PC-9 (cell line): ENCODE results near the gene NTM. TPM values are rescaled to one million over a fixed set of nuclear protein-coding genes. Genes with fewer than 3 reads are reported as not detected.

Source experiments
- BruUV-seq: library from RNA; stranded (reverse); fragments of 400-500 nt; replicated peaks from 2 replicates; lab custom pipeline; 2021; lab: Mats Ljungman, UMichigan
- CTCF ChIA-PET: fragments of 300-600 bp; sonication (Branson Sonifier 250); formaldehyde crosslinking; loops from one replicate; lab custom pipeline; 2022; ENCODE audit warnings: antibody characterized with exemption; lab: Charles Lee
- POLR2A ChIA-PET: fragments of 300-600 bp; sonication (Branson Sonifier 250); formaldehyde crosslinking; loops from one replicate; lab custom pipeline; 2022; ENCODE audit warnings: antibody characterized with exemption; ENCODE audit not compliant: unreplicated experiment; lab: Charles Lee
- DNase-seq, 2 experiments: peaks; one replicate each; pipeline versions ENCODE4 v3.0.0 to v3.0.0-alpha.2; 2015 to 2022; ENCODE audit warnings: mixed read lengths in 1 of 2
- H2AFZ ChIP-seq: fragments of 200-600 bp; sonication (generic); 2 replicates; pipeline ENCODE4 v1.8.1; 2017; ENCODE audit warnings: antibody characterized with exemption
- H3F3A ChIP-seq: fragments of 200-600 bp; sonication (generic); 2 replicates; pipeline ENCODE4 v1.8.1; 2017; ENCODE audit warnings: antibody characterized with exemption, mild to moderate bottlenecking, low read depth; ENCODE audit not compliant: insufficient read depth
- H3K27ac ChIP-seq: fragments of 200-600 bp; sonication (generic); 2 replicates; pipeline ENCODE4 v1.6.1; 2016; ENCODE audit warnings: mixed run types
- H3K27me3 ChIP-seq: fragments of 200-600 bp; sonication (generic); 2 replicates; pipeline ENCODE4 v1.6.1; 2016; ENCODE audit warnings: low read depth, mixed run types; ENCODE audit not compliant: insufficient read depth
- H3K36me3 ChIP-seq: fragments of 200-600 bp; sonication (generic); 2 replicates; pipeline ENCODE4 v1.6.1; 2016; ENCODE audit warnings: low read depth, mixed run types
- H3K4me1 ChIP-seq: fragments of 200-600 bp; sonication (generic); replicated peaks from 2 replicates; pipeline ENCODE4 v1.6.1; 2016; ENCODE audit warnings: mixed run types; ENCODE audit not compliant: insufficient read depth
- H3K4me2 ChIP-seq: fragments of 200-600 bp; sonication (generic); 2 replicates; pipeline ENCODE4 v1.6.1; 2017; ENCODE audit warnings: mixed run types
- H3K4me3 ChIP-seq: fragments of 200-600 bp; sonication (generic); 2 replicates; pipeline ENCODE4 v1.6.1; 2016; ENCODE audit warnings: mixed run types
- H3K79me2 ChIP-seq: fragments of 200-600 bp; sonication (generic); 2 replicates; pipeline ENCODE4 v1.6.1; 2017; ENCODE audit warnings: low read depth, mixed run types
- H3K9me2 ChIP-seq: fragments of 200-600 bp; sonication (generic); 2 replicates; pipeline ENCODE4 v1.8.1; 2017; ENCODE audit warnings: mild to moderate bottlenecking; ENCODE audit not compliant: insufficient read depth
- H3K9me3 ChIP-seq: fragments of 200-600 bp; sonication (generic); 2 replicates; pipeline ENCODE4 v1.8.1; 2016; ENCODE audit warnings: low read depth; ENCODE audit not compliant: insufficient read depth
- H4K20me1 ChIP-seq: fragments of 200-600 bp; sonication (generic); 2 replicates; pipeline ENCODE4 v1.8.1; 2017; ENCODE audit not compliant: insufficient read depth
- CTCF ChIP-seq: fragments of 200-600 bp; sonication (generic); conservative IDR thresholded peaks from 2 replicates; pipeline ENCODE4 v1.6.1; 2017; ENCODE audit warnings: mixed run types, antibody characterized with exemption, mild to moderate bottlenecking, moderate library complexity
- EZH2 ChIP-seq: fragments of 200-600 bp; sonication (generic); IDR thresholded peaks from 2 replicates; pipeline ENCODE4 v1.8.0; 2017; ENCODE audit warnings: antibody characterized with exemption, low read depth
- intact Hi-C: fragments of 100-400 bp; cut with micrococcal nuclease; formaldehyde crosslinking; loops from one replicate; pipeline ENCODE4 v1.10.0; 2022; ENCODE audit not compliant: unreplicated experiment
- total RNA-seq: library from RNA; stranded (reverse); gene quantifications from 2 replicates; pipeline ENCODE4 v1.2.3, GENCODE V29; 2021

NTM gene
- total RNA-seq, 1 experiment from 2014 or later = not detected

DNA sequence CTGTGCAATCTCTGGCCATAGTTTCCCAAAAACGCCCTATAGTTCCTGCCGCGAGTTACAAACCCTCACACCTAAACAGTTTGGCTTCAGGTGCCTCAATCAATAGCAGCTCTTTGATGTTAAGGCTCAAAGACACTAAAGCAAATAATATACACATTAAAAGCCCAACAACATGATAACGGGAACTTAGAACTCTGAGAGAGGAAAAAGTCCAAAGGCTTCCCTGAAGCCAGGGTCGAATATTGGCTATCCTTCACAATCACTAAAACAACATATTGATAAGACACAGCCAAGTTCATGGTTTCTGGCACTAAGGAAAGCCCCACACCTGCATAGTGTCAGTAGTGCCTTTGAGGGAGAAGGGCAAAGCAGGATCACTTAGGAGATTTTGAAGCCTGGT, 54.9 kb downstream of the NTM start:
- Histone ChIP-seq H3K4me2 (no peak overlapping the region), H3K27ac (no peak overlapping the region), H3K79me2 (no peaks in the 10 kb centered on the region), H3K9me3 (no peaks in the 10 kb centered on the region), H3K36me3 (no peaks in the 10 kb centered on the region), H3F3A (no peaks in the 10 kb centered on the region), H3K4me1 (no peaks in the 10 kb centered on the region), H2AFZ (no peak overlapping the region), H3K9me2 (no peaks in the 10 kb centered on the region), H3K27me3 (no peaks in the 10 kb centered on the region), H4K20me1 (no peaks in the 10 kb centered on the region), H3K4me3 (no peak overlapping the region)
- intact Hi-C loops = no loop called here
- CTCF ChIA-PET = interaction anchor here (0.7 kb wide), 1 partner anchor 61 kb away, joined by 4 read pairs; no protein-coding TSS in a partner anchor
- no TSS peak for BruUV-seq
- no peak for TF ChIP-seq CTCF
- TF ChIP-seq EZH2 = no peak
- DNase-seq = no peak
- POLR2A ChIA-PET = no interaction called here

DNA sequence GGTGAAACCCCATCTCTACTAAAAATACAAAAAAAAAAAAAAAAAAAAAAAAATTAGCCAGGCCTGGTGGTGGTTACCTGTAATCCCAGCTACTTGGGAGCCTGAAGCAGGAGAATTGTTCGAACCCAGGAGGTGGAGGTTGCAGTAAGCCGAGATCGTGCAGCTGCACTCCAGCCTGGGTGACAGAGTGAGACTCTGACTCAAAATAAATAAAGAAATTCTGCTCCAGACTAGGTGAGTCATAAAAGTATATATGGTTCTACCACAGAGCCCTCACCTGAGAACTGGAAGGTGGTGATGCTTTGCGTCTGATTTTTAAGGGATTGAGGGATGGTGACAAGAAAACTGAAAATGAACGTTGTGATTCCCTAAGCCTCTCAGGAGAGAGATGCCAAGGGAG, 58.4 kb downstream of the NTM start:
- H3K4me2 ChIP-seq = no peak overlapping the region
- CTCF ChIA-PET = no interaction called here

GRCh38 chr11:131430473-131431208, 60.2 kb downstream of the NTM start:
- intact Hi-C loops = loop anchor here (2.0 kb wide), 1 partner anchor 56 kb away; no protein-coding TSS in a partner anchor
- no peak for TF ChIP-seq EZH2
- TF ChIP-seq CTCF = no peak
- Histone ChIP-seq H3K9me3 (no peaks in the 10 kb centered on the region), H3F3A (no peaks in the 10 kb centered on the region), H3K9me2 (no peaks in the 10 kb centered on the region), H3K4me1 (no peaks in the 10 kb centered on the region), H3K27ac (no peak overlapping the region), H3K27me3 (no peaks in the 10 kb centered on the region), H4K20me1 (no peaks in the 10 kb centered on the region), H2AFZ (no peak overlapping the region), H3K36me3 (no peaks in the 10 kb centered on the region), H3K4me3 (no peak overlapping the region), H3K4me2 (no peak overlapping the region), H3K79me2 (no peaks in the 10 kb centered on the region)
- POLR2A ChIA-PET = interaction anchor here (0.7 kb wide), 1 partner anchor 9 kb away, joined by 4 read pairs; no protein-coding TSS in a partner anchor
- DNase-seq = no peak
- CTCF ChIA-PET = no interaction called here
- BruUV-seq = no TSS peak

More for the DNA sequence above, 58.4 kb downstream of the NTM start:
- H2AFZ ChIP-seq = no peak overlapping the region
- TF ChIP-seq CTCF = no peak
- no peak for TF ChIP-seq EZH2
- DNase-seq = no peak
- no peak overlapping the region for H3K4me3 ChIP-seq
- no peaks in the 10 kb centered on the region for H3K9me2 ChIP-seq
- no peaks in the 10 kb centered on the region for H3K4me1 ChIP-seq
- H3K79me2 ChIP-seq = no peaks in the 10 kb centered on the region
- no peaks in the 10 kb centered on the region for H3K9me3 ChIP-seq
- no peaks in the 10 kb centered on the region for H4K20me1 ChIP-seq
- H3K27me3 ChIP-seq = no peaks in the 10 kb centered on the region
- intact Hi-C loops = no loop called here
- H3K27ac ChIP-seq = no peak overlapping the region
- no TSS peak for BruUV-seq
- H3F3A ChIP-seq = no peaks in the 10 kb centered on the region
- no peaks in the 10 kb centered on the region for H3K36me3 ChIP-seq
- POLR2A ChIA-PET = no interaction called here
